BJ (cell line): ENCODE data around the gene PGP. TPM values are rescaled to one million over a fixed set of nuclear protein-coding genes. Genes with fewer than 3 reads are reported as not detected.

Source experiments
- CTCF ChIA-PET: fragments of 350-600 bp; formaldehyde crosslinking; extraction: SDS; loops from one replicate; lab custom pipeline; 2021; ENCODE audit warnings: antibody characterized with exemption, inconsistent platforms; lab: Yijun Ruan, JAX
- POLR2A ChIA-PET: fragments of 300-600 bp; sonication (Branson Sonifier 250); formaldehyde crosslinking; extraction: SDS; loops from one replicate; lab custom pipeline; 2021; ENCODE audit warnings: antibody characterized with exemption; lab: Charles Lee
- DNase-seq: peaks from one replicate; pipeline ENCODE4 v3.0.0-alpha.2; 2011; ENCODE audit warnings: low read depth
- H3K27me3 ChIP-seq: 2 replicates; pipeline ENCODE4 v1.6.0; 2011; ENCODE audit warnings: low read length; ENCODE audit not compliant: control insufficient read depth, insufficient read depth
- H3K36me3 ChIP-seq: 2 replicates; pipeline ENCODE4 v1.5.1; 2011; ENCODE audit warnings: low read length; ENCODE audit not compliant: control insufficient read depth, insufficient read depth
- H3K4me3 ChIP-seq: 2 replicates; pipeline ENCODE4 v1.5.1; 2011; ENCODE audit warnings: low read depth, mild to moderate bottlenecking, control low read depth, low read length
- polyA plus RNA-seq: library from polyadenylated mRNA; depleted of rRNA; stranded (reverse); fragments of >200 nt; gene quantifications from 2 replicates; pipeline ENCODE4 v1.2.3, GENCODE V29; 2011
- TF ChIP-seq, protein P1 (sequence below): IDR thresholded peaks from 2 replicates; pipeline ENCODE4 v1.5.1; 2011; ENCODE audit warnings: low read depth, mild to moderate bottlenecking, control low read depth, inconsistent platforms, low read length, moderate library complexity; ENCODE audit not compliant: insufficient read depth

Gene PGP
- polyA plus RNA-seq, 1 experiment = 7.7 TPM

DNA sequence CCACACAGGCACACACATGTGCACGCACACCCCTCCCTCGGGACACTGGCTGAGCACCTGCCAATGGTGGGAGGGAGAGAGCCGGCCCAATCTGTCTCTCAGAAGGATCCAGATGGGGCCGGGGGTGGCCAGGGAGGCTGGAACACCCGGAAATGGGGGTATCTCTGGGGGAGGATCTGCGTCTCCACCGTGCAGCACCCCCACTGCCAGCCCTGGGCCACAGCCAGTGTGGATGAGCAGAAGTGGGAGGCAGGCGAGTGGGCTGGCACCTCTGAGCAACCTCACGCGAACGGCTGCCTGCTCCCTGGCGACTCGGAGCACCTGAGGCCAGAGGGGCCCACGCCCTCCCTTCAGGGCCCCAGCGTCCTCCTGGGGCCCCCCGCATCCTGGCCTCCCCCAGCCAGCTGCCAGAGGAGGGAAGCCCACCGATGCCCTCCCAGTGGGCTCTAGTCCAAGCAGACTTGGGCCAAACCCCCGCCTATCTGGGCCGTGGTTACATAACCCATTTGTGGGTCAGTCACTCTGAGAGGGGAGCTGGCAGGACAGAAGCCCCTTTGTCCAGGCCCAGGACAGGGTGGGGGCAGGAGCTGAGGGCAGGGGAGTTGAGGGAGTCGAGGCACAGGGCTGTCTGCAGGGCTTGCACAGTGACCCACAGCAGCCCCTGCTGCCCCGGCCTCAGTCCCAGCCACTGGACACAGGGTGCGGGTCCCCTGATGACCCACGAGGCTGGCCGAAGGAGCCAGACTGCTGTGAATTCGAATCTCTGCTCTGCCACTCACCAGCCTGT is 23.8 kb downstream of the PGP start:
- TF ChIP-seq, protein P1, sequence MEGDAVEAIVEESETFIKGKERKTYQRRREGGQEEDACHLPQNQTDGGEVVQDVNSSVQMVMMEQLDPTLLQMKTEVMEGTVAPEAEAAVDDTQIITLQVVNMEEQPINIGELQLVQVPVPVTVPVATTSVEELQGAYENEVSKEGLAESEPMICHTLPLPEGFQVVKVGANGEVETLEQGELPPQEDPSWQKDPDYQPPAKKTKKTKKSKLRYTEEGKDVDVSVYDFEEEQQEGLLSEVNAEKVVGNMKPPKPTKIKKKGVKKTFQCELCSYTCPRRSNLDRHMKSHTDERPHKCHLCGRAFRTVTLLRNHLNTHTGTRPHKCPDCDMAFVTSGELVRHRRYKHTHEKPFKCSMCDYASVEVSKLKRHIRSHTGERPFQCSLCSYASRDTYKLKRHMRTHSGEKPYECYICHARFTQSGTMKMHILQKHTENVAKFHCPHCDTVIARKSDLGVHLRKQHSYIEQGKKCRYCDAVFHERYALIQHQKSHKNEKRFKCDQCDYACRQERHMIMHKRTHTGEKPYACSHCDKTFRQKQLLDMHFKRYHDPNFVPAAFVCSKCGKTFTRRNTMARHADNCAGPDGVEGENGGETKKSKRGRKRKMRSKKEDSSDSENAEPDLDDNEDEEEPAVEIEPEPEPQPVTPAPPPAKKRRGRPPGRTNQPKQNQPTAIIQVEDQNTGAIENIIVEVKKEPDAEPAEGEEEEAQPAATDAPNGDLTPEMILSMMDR = no peak
- no peak overlapping the region for H3K4me3 ChIP-seq
- H3K36me3 ChIP-seq = no peaks in the 10 kb centered on the region
- CTCF ChIA-PET = interaction anchor here (0.5 kb wide), 1 partner anchor 660 kb away, joined by 3 read pairs; no protein-coding TSS in a partner anchor
- H3K27me3 ChIP-seq = peaks cover 16% of the 10 kb centered on the region
- no peak for DNase-seq
- POLR2A ChIA-PET = no interaction called here

DNA sequence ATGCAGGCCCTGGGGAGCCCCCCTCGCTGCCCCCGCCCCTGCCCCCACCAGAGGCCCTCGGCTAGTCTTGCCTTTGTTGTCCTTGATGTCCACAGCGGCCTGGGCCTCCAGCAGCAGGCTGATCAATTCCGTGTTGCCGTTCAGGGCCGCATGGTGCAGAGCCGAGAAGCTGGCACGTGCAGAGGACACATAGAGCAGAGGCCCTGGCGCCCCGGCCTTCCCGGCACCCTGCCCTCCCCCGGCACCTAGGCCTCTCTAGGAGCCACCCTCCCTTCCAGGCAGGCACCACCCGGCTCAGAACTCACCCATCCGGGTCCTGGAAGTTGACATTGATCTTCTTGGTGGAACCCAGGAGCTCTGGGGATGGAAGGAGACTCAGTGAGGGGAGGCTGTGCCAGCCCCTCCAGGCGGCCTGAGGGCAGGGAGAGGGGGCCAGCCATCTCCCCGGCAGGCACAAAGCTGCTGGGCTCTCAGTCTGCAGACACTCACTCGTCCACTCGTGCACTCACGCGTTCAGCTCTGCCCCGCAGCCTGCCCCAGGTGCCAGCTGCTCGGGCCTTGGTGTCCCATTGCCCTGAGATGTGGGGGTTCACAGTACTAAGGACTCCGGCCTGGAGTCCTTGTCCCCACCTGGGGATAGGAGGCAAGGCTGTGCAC is 24.5 kb downstream of the PGP start:
- POLR2A ChIA-PET = no interaction called here
- Histone ChIP-seq H3K4me3 (no peak overlapping the region), H3K36me3 (no peaks in the 10 kb centered on the region), H3K27me3 (peaks cover 11% of the 10 kb centered on the region)
- no peak for DNase-seq
- CTCF ChIA-PET = interaction anchor here (0.5 kb wide), 1 partner anchor 661 kb away, joined by 3 read pairs; no protein-coding TSS in a partner anchor
- TF ChIP-seq, protein P1 = no peak

DNA sequence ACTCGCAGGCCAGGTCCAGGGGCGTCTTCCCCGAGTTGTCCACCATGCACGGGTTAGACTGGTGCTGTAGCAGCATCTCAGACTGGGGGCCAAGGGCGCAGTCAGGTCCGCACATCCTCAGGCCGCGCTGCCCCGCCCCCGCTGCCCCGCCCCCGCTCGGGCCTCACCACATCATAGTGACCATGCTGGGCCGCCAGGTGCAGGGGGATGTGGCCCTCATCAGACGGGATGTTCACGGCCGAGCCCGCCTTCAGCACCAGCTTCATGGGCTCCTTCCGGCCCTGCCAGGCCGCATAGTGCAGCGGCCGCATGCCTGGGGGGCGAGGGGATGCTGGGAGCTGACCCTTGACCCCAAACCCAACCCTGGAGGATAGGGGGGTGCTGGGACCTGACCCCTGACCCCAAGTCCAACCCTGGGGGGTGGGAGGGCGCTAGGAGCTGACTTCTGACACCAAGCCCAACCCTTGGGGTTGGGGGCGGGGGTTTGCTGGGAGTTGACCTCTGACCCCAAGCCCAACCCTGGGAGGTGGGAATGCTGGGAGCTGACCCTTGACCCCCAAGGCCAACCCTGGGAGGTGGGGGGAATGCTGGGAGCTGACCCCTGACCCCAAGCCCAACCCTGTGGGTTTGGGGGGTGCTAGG is 25.3 kb downstream of the PGP start:
- POLR2A ChIA-PET = no interaction called here
- DNase-seq = no peak
- H3K4me3 ChIP-seq = no peak overlapping the region
- peaks cover 4% of the 10 kb centered on the region for H3K27me3 ChIP-seq
- no peaks in the 10 kb centered on the region for H3K36me3 ChIP-seq
- CTCF ChIA-PET = no interaction called here
- TF ChIP-seq, protein P1 = no peak

DNA sequence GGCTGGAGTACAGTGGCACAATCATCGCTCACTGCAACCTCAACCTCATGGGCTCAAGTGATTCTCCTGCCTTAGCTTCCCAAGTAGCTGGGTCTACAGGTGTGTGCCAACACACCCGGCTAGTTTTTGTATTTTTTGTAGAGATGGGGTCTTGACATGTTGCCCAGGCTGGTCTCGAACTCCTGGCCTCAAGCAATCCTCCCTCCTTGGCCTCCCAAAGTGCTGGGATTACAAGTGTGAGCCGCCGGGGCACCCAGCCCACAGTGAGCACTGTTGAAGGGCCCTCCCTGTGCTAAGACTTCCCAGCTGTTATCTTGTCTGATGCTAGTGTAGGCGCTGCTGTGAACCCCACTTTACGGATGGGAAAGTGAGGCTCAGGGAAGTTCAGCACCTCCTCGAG is 26.2 kb downstream of the PGP start:
- H3K4me3 ChIP-seq = no peak overlapping the region
- ChIA-PET CTCF (no interaction called here), POLR2A (no interaction called here)

More for the DNA sequence above, 26.2 kb downstream of the PGP start:
- Histone ChIP-seq H3K27me3 (no peaks in the 10 kb centered on the region), H3K36me3 (no peaks in the 10 kb centered on the region)
- TF ChIP-seq, protein P1 = no peak
- no peak for DNase-seq
